ENCODE results near the gene CTBP2.
A peak's percentile ranks its signal among the peaks of the same experiment; 100 is the strongest.

The CTBP2 gene

DNA sequence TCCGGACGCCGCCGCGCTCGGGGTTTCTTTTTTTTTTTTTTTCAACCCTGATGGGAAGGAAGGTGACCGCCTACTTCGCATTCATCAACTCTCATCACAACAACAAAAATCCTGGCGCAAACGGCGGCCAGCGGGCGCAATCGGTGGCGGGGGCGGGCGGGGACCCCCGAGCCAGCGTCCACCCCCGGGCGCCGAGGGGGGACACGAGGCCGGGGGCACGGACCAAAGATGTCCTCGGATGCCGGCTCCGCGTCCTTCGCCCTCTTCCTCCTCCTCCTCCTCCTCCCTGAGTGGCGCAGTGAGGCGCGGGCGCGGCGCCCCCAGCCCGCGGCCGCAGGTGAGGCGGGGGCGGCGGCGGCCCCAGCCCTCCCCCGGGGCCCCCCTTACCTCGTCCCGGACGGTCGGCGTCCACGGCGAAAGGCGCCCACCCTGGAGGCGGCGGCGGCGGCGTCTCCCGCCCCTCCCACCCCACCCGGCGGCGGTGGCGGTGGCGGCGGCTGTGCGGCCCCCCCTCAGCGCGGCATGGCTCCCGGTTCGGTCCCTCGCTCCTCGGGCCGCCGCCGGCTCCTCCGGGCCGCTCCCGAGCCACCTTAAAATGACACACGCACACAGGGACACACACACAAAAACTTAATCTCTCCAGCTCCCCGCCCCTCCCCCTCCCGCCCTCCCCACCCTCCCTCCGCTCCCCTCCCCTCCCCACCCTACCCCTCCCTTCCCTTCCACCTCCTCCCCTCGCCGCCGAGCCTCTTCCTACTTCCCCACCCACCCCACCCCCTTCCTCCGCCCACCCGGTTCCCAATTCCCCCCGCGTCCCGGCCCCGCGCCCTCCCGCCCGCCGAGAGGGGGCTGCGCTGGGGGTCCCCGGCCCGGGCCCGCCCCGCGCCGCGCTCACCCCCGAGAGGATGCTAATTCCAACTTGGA is at the start of gene CTBP2:
CTBP2 (minus strand) TSS at position 632 of the 924 bp plus-strand sequence.
- Histone ChIP-seq H3K9me3 (ENCODE audit: control insufficient read depth, low read length) (no peaks in the 10 kb centered on the region), H3K36me3 (ENCODE audit: control insufficient read depth, insufficient read depth, low read length) (no peaks in the 10 kb centered on the region), H3K4me3 (ENCODE audit: low read length) (no peak within 1 kb of the TSS), H3K27me3 (ENCODE audit: control insufficient read depth, insufficient read depth, low read length) (no peaks in the 10 kb centered on the region), H3K9ac (ENCODE audit: low read length) (peak within 1 kb of the TSS; percentile 80), H3K4me1 (ENCODE audit: control insufficient read depth, insufficient read depth, low read length) (peaks cover 23% of the 10 kb centered on the region)

DNA sequence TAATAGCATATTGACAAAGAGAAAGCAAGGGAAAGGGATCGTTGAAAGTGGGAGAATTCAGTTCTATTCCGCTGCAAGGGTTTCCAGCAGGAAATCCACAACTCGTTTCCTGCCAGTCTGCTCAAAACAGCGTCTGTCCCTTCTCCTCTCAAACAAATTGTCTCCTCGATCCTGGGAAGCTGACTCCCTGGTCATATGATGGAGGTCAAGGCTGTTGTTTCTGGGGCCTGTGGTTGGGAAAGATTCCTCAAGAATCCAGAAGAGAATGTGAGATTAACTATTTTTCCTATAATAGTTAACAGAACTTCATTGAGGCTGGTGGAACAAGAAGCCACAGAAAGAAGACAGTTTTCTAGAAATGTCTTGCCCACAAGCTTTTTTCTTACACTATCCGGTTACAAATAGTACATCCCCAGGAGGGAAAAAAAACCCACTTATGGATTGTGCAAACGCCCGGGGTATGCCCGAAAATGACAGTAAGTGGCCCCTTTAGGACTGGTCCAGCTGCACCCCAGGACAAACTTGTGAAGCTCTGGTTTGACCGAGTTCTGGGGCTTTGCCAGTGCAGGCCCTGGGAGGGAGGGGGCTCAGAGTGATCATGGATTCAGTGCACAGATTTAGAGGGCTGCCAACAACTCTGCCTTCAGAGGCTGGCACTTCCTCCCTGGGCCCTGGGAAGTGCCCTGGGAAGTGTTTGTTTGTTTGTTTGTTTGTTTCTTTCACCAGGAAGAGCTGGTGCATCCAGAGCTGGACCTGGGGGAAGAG is 49.4 kb upstream of the CTBP2 start:
- H3K9me3 ChIP-seq (ENCODE audit: control insufficient read depth, low read length): no peaks in the 10 kb centered on the region
- no peak overlapping the region for H3K4me3 ChIP-seq (ENCODE audit: low read length)
- H3K9ac ChIP-seq (ENCODE audit: low read length): no peak overlapping the region
- no peaks in the 10 kb centered on the region for H3K4me1 ChIP-seq (ENCODE audit: control insufficient read depth, insufficient read depth, low read length)
- peaks cover 12% of the 10 kb centered on the region for H3K27me3 ChIP-seq (ENCODE audit: control insufficient read depth, insufficient read depth, low read length)
- no peaks in the 10 kb centered on the region for H3K36me3 ChIP-seq (ENCODE audit: control insufficient read depth, insufficient read depth, low read length)

DNA sequence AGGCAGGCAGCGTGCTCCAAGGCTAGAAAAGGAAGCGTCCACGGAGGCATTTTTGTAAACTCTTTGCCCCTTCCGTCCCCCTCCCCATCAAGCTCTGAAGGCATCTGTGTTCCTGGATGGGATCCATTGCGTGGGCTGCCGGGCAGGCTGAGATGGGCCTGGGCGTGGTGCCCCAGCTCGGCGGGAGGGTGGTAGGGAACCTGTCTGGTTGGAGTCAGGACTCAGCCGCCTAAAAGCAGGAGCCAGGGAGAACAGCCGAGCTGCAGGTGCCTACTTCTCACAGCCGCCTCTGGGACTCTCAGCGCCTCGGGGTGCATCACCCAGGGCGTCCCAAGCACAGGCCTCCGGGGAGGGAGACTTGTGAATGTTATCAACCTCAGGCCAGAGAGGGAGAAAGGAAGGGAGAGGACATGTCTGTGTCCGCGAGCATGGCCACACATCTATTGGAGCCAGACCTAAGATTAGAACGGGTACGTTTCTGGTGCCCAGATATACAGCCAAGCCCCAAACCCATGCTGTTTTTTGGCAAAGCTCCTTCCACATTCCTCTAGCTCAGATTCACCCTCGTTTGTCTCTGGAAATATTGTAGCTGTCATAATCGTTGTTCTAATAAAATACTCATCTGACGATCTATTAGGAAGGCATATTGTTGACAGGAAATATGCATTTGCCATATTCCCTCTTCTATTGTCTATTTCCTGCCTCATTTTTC is 48.6 kb upstream of the CTBP2 start:
- Histone ChIP-seq H3K9ac (ENCODE audit: low read length) (no peak overlapping the region), H3K4me3 (ENCODE audit: low read length) (no peak overlapping the region)

DNA sequence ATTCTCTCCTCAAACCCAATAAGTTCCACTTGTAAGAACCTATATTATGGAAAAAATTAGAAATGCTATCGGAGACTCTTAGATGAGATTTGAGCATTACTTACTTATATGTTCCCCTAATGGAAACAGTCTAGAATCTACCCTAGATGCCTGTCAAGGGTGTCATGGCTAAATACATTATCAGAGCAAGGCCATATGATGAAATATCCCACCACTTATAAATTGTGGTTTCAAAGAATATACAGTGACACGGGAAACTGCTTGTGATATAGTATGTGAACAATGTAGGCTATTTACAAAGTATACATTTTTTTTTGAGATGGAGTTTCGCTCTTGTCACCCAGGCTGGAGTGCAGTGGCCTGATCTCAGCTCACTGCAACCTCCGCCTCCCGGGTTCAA is 46.3 kb upstream of the CTBP2 start:
- Histone ChIP-seq H3K4me1 (ENCODE audit: control insufficient read depth, insufficient read depth, low read length) (no peaks in the 10 kb centered on the region), H3K9me3 (ENCODE audit: control insufficient read depth, low read length) (no peaks in the 10 kb centered on the region), H3K4me3 (ENCODE audit: low read length) (no peak overlapping the region), H3K9ac (ENCODE audit: low read length) (no peak overlapping the region), H3K36me3 (ENCODE audit: control insufficient read depth, insufficient read depth, low read length) (no peaks in the 10 kb centered on the region), H3K27me3 (ENCODE audit: control insufficient read depth, insufficient read depth, low read length) (peaks cover 7% of the 10 kb centered on the region)

More for the DNA sequence above, 48.6 kb upstream of the CTBP2 start:
- H3K9me3 ChIP-seq (ENCODE audit: control insufficient read depth, low read length): no peaks in the 10 kb centered on the region
- peaks cover 12% of the 10 kb centered on the region for H3K27me3 ChIP-seq (ENCODE audit: control insufficient read depth, insufficient read depth, low read length)
- no peaks in the 10 kb centered on the region for H3K36me3 ChIP-seq (ENCODE audit: control insufficient read depth, insufficient read depth, low read length)
- H3K4me1 ChIP-seq (ENCODE audit: control insufficient read depth, insufficient read depth, low read length): no peaks in the 10 kb centered on the region

DNA sequence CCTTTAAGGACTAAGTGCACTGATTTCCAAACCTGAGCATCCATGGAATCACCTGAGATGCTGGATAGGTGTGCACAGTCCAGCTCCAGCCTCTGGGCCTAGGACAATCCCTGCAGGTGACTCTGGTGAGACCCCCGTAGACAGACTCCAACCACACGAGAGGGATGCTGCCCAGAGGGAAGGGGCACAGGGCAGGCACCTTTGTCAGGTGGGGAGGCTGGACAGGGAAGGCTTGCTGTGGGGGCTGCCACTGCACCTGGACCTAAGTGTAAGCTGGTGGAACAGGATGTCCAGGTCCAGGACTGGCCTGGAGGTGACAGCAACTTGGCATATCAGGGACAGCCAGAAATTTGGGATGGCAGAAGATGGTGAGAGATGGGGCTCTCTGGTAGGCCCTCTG is 45.1 kb upstream of the CTBP2 start:
- no peak overlapping the region for H3K4me3 ChIP-seq (ENCODE audit: low read length)
- H3K4me1 ChIP-seq (ENCODE audit: control insufficient read depth, insufficient read depth, low read length): no peaks in the 10 kb centered on the region
- no peaks in the 10 kb centered on the region for H3K9me3 ChIP-seq (ENCODE audit: control insufficient read depth, low read length)
- H3K9ac ChIP-seq (ENCODE audit: low read length): no peak overlapping the region
- H3K27me3 ChIP-seq (ENCODE audit: control insufficient read depth, insufficient read depth, low read length): peaks cover 11% of the 10 kb centered on the region
- H3K36me3 ChIP-seq (ENCODE audit: control insufficient read depth, insufficient read depth, low read length): no peaks in the 10 kb centered on the region

DNA sequence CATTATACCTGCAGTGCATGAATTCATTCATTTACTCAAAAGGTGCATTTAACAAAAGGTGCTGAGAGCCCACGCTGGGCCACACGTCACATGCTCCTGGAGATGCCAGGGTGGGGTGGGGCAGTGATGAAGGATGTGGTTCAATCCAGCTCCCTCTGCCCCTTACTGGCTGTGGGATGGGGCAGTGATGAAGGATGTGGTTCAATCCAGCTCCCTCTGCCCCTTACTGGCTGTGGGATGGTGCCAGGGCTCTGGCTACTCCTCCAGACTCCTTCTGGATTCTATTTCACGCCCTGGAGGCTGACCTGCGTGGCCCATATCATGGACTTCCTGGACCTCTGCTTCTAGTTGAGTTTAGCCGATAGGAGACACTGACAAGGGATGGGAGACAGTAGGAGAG is 44.0 kb upstream of the CTBP2 start:
- Histone ChIP-seq H3K4me3 (ENCODE audit: low read length) (no peak overlapping the region), H3K36me3 (ENCODE audit: control insufficient read depth, insufficient read depth, low read length) (no peaks in the 10 kb centered on the region), H3K9me3 (ENCODE audit: control insufficient read depth, low read length) (no peaks in the 10 kb centered on the region), H3K9ac (ENCODE audit: low read length) (no peak overlapping the region), H3K27me3 (ENCODE audit: control insufficient read depth, insufficient read depth, low read length) (peaks cover 11% of the 10 kb centered on the region), H3K4me1 (ENCODE audit: control insufficient read depth, insufficient read depth, low read length) (no peaks in the 10 kb centered on the region)

DNA sequence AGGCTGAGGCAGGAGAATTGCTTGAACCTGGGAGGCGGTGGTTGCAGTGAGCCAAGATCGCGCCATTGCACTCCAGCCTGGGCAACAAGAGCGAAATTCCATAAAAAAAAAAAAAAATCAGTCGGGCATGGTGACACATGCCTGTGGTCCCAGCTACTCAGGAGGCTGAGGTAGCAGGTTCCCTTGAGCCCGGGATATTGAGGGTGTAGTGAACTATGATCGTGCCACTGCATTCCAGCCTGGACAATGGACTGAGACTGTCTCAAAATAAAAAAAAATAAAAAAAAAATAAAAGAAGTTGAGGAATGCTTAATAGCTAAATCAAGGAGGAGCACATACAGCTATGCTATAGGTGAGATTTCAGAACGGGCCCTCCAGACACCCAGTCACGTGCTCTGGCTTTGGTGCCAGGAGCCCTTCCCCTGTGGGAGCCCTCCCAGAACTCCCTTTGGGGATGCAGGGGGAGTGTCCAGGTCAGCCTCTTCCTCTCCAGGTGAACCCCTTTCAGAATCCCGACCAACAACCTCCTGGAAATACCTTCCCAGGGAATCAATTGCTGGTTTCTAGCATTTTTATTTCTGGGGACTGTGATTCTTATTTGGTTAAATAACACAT is 42.9 kb upstream of the CTBP2 start:
- no peaks in the 10 kb centered on the region for H3K4me1 ChIP-seq (ENCODE audit: control insufficient read depth, insufficient read depth, low read length)
- H3K4me3 ChIP-seq (ENCODE audit: low read length): no peak overlapping the region
- no peak overlapping the region for H3K9ac ChIP-seq (ENCODE audit: low read length)
- no peaks in the 10 kb centered on the region for H3K36me3 ChIP-seq (ENCODE audit: control insufficient read depth, insufficient read depth, low read length)
- H3K27me3 ChIP-seq (ENCODE audit: control insufficient read depth, insufficient read depth, low read length): peaks cover 9% of the 10 kb centered on the region
- H3K9me3 ChIP-seq (ENCODE audit: control insufficient read depth, low read length): no peaks in the 10 kb centered on the region

DNA sequence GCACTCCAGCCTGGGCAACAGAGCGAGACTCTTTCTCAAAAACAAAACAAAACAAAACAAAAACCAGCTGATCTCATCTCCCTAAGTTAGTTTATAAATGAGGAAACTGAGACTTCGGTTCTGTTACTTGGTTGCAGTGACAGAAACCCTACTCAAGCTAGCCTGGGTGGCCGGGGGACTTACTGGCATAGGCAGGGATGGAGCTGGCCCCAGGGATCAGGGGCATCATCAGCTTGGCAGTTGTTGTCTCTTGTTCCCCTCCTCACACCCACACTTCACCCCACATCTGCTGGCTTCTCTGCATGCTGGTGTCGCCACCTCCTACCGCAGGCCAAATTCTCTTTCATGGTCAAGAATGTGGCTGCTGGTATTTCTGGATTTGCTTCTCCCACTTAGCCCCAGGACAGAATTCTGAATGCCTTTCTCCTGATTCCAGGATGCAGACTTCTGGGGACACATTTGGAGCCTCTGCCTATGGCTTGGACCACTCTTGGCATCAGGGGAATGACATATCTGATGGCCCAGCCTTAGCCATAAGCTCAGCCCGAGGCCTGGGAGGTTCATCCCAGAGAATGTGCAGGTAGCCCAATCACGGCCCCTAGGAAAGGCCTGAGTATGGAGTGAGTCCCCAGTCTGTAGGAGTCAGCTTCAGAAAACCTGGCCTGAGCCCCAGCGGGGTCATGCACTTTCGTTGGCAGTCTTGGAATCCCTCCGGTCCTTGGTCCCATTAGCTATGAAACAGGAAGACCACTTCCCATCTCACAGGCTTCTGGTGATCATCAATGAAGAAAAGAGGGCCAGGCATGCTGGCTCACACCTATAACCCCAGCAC is 41.6 kb upstream of the CTBP2 start:
- no peaks in the 10 kb centered on the region for H3K4me1 ChIP-seq (ENCODE audit: control insufficient read depth, insufficient read depth, low read length)
- no peaks in the 10 kb centered on the region for H3K9me3 ChIP-seq (ENCODE audit: control insufficient read depth, low read length)
- no peak overlapping the region for H3K4me3 ChIP-seq (ENCODE audit: low read length)
- H3K36me3 ChIP-seq (ENCODE audit: control insufficient read depth, insufficient read depth, low read length): no peaks in the 10 kb centered on the region
- H3K27me3 ChIP-seq (ENCODE audit: control insufficient read depth, insufficient read depth, low read length): peaks cover 4% of the 10 kb centered on the region
- H3K9ac ChIP-seq (ENCODE audit: low read length): no peak overlapping the region

DNA sequence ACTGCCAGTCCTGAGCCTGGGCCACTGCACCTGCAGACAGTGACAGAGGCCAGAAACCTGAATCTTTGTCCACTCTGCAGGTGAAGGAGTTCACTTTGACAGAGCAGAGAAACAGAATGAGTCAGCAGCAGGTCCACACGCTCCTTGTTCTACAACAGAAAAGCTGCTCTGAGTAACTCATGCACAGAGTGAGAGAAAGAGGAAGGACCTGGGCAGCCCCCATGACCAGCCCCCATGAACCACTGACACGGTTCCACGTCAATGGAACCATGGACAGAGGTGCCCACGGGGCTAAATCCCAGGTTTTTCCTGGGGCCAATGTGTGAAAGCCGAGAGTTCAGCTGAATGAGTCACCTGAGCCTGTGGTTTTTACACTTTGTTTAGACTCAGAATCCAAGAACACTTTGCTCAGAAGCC is 40.8 kb upstream of the CTBP2 start:
- peaks cover 4% of the 10 kb centered on the region for H3K27me3 ChIP-seq (ENCODE audit: control insufficient read depth, insufficient read depth, low read length)

DNA sequence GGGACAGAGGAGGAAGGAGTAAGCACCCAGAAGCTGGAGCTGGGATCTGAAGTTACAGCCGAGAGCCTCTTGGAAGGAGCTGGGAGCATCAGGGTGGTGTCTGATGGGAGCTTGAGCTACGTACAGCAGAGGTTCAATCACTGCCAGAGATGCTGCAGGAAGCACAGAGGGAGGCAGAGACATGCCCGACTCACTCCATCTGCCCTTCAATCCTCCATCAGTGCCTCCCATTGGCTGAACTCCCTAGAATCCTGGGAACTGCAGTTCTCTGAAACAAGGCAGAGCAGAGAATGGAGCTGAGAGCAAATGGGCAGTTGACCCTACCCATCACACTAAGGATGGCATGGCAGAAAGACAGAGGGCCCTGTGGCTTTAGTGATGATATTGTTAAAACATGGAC is 40.0 kb upstream of the CTBP2 start:
- H3K4me3 ChIP-seq (ENCODE audit: low read length): no peak overlapping the region
- no peaks in the 10 kb centered on the region for H3K9me3 ChIP-seq (ENCODE audit: control insufficient read depth, low read length)
- H3K9ac ChIP-seq (ENCODE audit: low read length): no peak overlapping the region
- no peaks in the 10 kb centered on the region for H3K4me1 ChIP-seq (ENCODE audit: control insufficient read depth, insufficient read depth, low read length)
- H3K36me3 ChIP-seq (ENCODE audit: control insufficient read depth, insufficient read depth, low read length): no peaks in the 10 kb centered on the region
- peaks cover 4% of the 10 kb centered on the region for H3K27me3 ChIP-seq (ENCODE audit: control insufficient read depth, insufficient read depth, low read length)

More for the DNA sequence above, 40.8 kb upstream of the CTBP2 start:
- Histone ChIP-seq H3K4me3 (ENCODE audit: low read length) (no peak overlapping the region), H3K9me3 (ENCODE audit: control insufficient read depth, low read length) (no peaks in the 10 kb centered on the region), H3K4me1 (ENCODE audit: control insufficient read depth, insufficient read depth, low read length) (no peaks in the 10 kb centered on the region), H3K9ac (ENCODE audit: low read length) (no peak overlapping the region), H3K36me3 (ENCODE audit: control insufficient read depth, insufficient read depth, low read length) (no peaks in the 10 kb centered on the region)

DNA sequence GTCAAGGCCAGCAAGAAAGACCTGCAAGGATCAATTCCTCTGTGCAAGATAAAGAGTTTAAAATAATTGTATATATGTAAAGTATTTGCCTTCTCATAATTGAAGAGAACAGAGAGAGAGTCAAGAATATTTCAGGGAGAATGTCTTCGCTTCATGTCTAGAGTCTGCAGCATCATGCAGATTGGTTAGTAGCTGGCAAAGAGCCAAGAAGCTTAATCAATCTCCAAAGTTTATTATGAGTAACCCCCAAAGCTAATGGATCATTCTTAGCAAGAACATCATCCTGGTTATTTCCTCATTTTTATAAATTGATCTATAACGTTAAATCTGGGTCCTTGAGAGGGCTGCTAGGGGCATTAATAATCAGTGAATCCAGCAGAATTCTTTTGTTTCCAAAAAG is 38.9 kb upstream of the CTBP2 start:
- no peaks in the 10 kb centered on the region for H3K9me3 ChIP-seq (ENCODE audit: control insufficient read depth, low read length)
- H3K9ac ChIP-seq (ENCODE audit: low read length): no peak overlapping the region
- no peaks in the 10 kb centered on the region for H3K4me1 ChIP-seq (ENCODE audit: control insufficient read depth, insufficient read depth, low read length)
- H3K27me3 ChIP-seq (ENCODE audit: control insufficient read depth, insufficient read depth, low read length): peaks cover 4% of the 10 kb centered on the region
- H3K4me3 ChIP-seq (ENCODE audit: low read length): no peak overlapping the region
- no peaks in the 10 kb centered on the region for H3K36me3 ChIP-seq (ENCODE audit: control insufficient read depth, insufficient read depth, low read length)

All from mucosa of stomach (tissue), 1 donor.